ENCODE results near the gene CALN1.

DNA sequence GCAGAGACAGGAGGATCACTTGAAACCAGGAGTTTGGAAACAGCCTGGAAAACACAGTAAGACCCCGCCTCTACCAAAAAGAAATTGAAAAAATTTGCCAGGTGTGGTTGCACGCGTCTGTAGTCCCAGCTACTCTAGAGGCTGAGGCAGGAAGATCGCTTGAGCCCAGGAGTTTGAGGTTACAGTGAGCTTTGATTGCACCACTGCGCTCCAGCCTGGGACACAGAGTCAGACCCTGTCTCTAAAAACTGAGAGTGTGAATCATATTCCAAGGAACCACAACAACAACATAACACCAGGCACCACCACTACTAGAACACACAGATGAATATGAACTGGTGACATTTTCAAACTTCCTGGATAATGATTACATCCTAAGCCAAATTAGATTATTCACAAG lies 324.2 kb downstream of the CALN1 start:
- TF ChIP-seq IRF2 (CRISPR knock-in tag; IDR thresholded peaks at IDR 0.05) (no peak), ZNF699 (CRISPR knock-in tag; IDR thresholded peaks at IDR 0.05; ENCODE audit: insufficient replicate concordance) (no peak), FOS (IDR thresholded peaks at IDR 0.05; ENCODE audit: extremely low read depth, insufficient read length) (no peak), BRD9 (IDR thresholded peaks at IDR 0.05; ENCODE audit: low read depth, partially characterized antibody) (no peak), SMC3 (conservative IDR thresholded peaks at IDR 0.05; ENCODE audit: insufficient read depth, low read depth, low read length) (no peak), POLR2AphosphoS5 (IDR thresholded peaks at IDR 0.05; ENCODE audit: control insufficient read depth, insufficient read depth, low read depth, low read length) (no peak), EZH2 (IDR thresholded peaks at IDR 0.05; ENCODE audit: borderline replicate concordance, low read depth, low read length) (no peak), STAT5A (IDR thresholded peaks at IDR 0.05; ENCODE audit: borderline replicate concordance, low read length) (no peak), TEAD1 (CRISPR knock-in tag; IDR thresholded peaks at IDR 0.05) (no peak), ZNF76 (CRISPR knock-in tag; IDR thresholded peaks at IDR 0.05; ENCODE audit: borderline replicate concordance) (no peak), CHD2 (IDR thresholded peaks at IDR 0.05; ENCODE audit: low read depth, low read length) (no peak)
- TF ChIP-seq, protein P1, sequence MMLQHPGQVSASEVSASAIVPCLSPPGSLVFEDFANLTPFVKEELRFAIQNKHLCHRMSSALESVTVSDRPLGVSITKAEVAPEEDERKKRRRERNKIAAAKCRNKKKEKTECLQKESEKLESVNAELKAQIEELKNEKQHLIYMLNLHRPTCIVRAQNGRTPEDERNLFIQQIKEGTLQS (IDR thresholded peaks at IDR 0.05), result no peak
- TF ChIP-seq, protein P1 (CRISPR knock-in tag; conservative IDR thresholded peaks at IDR 0.05), result no peak
